Limb (tissue), 2 donors: ENCODE data around the gene SH2D7.

ENCODE experiments used
- DNase-seq, 2 donors: peaks; one replicate each; pipeline ENCODE4 v3.0.0-alpha.2; 2016; ENCODE audit errors: extremely low spot score in 2 of 2

Gene SH2D7

GRCh38 chr15:78077871-78078210 is 14.5 kb upstream of the SH2D7 start:
- no peak for DNase-seq

DNA sequence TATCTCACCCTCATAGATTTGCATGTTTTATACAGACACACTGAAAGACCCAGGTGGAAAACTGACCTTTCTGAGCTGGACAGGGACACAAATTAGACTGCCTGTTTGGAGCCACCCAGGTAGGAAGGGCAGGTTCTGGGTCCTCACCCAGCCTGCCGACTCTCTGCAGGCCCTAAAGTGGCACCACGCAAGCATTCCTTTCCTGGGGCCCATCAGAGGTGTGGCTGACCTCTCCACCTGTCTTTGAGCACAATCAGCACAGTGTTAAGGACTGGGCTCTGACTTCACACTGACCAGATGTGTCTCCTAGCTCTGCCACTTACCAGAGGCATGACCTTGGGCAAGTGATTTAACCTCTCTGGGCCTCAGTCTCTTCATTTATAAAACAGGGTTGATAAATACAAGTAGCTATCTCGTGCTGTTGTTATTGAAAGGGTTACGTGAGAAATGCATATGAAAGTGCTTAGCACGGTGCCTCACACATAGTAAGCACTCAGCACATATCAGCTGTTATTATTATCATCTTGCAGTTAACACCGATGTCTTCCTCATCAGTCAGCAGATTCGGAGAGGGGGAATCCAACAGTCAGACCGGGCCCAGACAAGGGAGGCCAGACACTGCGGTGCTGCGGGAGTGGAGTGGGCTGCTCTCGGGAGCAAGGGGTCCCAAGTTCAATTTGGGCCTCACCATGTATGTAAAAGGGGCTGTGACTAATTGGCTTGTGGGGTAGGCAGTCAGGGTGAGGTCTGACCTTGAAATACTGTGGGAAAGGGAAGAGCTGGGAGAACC is 12.9 kb upstream of the SH2D7 start:
- DNase-seq: no peak

- DNase-seq: no peak
These were observed 12.3 kb upstream of the SH2D7 start for GRCh38 chr15:78080088-78080460.

DNA sequence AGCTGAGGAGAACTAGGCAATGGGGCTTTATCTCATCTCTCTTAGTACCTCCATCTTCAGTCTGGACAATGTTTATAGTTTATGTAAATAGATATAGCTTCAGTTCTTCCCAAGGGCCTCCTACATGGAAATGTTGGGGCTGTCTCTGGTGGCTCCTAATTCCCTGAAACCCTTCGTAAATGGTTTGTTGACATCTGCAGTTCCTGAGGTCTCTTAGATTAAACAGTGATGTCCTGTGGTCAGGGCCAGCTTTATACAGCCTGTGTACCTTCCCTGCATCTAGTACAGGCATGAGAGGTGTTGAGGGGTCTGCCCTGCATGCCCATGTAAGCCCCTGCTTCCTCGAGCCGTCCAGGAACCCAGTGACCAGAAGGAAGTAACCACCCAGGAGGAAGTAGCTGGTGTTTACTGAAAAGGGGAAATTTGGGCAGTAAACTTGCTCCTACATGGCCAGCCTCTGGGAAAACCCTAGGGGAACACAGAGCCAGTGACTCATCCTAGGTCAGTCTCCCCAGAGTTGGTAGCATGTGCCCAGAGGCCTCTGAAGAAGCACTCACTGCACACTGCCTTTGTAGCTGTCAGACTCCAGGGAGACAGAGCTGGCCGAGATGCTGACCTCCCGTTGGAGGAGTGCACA is 10.1 kb upstream of the SH2D7 start:
- DNase-seq: no peak

DNA sequence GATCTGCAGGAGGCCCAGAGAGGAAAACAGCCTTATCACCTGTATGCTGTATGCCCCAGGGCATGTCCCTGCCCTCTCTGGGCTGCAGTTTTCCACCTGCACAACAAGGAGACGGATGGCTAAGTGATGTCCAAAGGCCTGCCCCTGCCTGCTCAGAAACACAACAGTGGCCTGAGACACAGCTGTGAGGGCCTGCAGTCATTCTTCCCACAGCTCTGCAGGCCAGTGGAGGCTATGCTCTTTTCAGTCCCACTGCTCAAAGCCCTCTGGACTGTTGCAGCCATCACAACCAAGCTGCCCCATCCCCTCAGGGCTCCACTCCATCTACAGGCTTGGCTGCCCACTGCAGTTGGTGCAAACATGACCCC is 9.6 kb upstream of the SH2D7 start:
- no peak for DNase-seq

GRCh38 chr15:78083186-78083585 is 9.2 kb upstream of the SH2D7 start:
- DNase-seq: no peak

DNA sequence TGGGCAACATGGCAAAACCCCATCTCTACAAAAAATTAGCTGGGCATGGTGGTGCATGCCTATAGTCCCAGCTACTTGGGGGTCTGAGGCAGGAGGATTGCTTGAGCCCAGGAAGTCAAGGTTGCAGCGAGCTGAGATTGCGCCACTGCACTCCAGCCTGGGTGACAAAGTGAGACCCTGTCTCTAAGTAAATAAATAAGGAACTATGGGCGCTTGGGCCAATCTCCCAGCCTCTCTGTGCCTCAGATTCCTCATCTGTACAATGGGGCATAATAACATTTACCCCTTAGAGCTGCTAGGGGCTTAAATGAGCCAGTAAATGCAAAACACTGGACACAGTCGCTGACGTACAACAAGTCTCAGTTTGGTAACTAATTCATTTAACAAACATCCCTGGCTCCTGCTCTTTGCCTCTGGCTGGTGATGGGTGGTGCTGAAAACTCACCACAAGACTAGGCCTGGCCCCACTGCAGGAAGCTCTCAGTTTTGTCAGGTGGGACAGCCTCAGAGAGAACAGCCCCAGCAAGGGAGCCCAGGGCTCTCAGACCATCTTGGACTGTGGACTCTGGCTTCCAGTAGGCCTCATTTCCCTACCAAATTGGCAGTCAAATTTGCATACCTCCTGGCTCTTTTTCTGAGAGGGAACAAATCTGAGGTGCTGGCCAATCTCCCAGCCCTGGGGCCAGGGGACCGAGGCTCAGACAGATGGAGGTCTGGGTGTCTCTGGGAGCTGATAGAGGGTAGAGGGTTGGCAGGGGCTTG is 8.5 kb upstream of the SH2D7 start:
- DNase-seq: no peak

DNA sequence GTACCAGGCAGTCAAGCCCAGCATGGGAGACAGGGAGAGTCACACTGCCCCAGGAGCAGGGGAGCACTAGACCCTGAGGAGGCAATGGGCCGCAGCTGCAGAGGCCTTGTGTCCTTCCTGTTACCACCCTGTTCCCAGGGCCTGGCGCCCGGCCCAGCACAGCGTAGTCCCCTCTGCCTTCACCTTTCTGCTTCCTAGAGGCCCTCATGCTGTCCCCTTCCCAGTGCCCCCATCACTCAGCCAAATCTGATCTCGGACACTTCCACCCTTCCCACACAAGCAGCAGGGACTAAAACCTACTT is 8.0 kb upstream of the SH2D7 start:
- DNase-seq: no peak

DNA sequence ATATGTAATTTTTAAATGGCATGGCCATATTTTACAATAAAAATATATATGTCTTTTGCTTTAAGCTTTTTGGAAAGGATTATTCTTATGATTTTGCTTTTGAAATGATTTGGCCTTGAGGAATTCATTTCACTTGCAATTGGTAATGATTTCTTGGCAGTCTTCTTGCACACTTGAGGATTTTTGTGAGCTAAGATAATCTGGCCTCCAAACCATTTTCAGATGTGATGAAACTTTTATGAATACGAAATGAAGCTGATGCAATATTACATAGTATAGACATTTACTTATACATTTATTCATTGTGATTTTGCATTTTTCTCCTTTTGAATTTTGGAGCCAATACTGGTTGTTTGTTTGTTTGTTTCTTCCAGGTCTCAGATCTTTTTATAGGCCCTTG is 6.4 kb upstream of the SH2D7 start:
- DNase-seq: no peak

- DNase-seq: no peak
These were observed 4.2 kb upstream of the SH2D7 start for GRCh38 chr15:78087951-78088772.

DNA sequence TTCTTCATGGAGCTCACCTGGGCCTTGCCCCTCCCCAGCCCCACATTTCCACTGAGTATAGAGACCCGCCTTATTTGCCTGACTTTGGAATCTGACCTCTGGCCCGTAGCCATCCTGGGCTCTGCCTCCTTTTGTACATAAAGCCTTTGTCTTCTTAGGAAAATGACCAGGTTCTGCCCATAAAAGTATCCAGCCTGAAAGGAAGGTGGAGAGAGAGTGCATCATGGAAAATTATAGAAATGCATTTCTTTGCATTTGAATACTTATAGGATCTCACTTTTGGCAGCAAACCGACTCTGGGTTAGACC is 3.6 kb upstream of the SH2D7 start:
- no peak for DNase-seq

DNA sequence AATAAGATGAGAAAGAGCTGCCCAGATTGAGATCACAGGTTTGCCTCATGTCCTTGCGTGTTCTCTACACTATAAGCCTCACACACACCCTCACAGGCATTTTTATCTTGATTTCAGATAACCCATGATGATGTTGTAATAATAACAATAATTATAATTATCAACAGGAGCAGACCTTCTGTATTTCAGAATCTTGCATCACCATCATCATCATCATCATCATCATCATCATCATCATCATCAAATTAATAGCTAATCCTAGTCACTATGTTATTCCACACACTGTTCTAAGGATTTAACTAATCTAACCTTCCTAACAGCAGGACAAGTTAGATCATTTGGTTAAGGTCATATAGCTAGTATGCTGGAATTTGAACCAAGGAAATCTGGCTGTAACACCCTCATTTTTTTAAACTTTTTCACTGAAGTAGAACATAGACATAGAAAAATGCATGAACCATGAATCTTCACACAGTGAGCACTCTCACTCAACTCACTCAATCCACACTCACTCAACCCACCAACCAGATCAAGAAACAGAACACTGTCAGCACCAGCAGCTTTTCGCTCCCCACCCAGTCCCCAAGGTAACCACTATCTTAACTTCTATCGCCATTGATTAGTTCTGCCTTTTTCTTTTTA is 1.8 kb upstream of the SH2D7 start:
- DNase-seq: no peak

DNA sequence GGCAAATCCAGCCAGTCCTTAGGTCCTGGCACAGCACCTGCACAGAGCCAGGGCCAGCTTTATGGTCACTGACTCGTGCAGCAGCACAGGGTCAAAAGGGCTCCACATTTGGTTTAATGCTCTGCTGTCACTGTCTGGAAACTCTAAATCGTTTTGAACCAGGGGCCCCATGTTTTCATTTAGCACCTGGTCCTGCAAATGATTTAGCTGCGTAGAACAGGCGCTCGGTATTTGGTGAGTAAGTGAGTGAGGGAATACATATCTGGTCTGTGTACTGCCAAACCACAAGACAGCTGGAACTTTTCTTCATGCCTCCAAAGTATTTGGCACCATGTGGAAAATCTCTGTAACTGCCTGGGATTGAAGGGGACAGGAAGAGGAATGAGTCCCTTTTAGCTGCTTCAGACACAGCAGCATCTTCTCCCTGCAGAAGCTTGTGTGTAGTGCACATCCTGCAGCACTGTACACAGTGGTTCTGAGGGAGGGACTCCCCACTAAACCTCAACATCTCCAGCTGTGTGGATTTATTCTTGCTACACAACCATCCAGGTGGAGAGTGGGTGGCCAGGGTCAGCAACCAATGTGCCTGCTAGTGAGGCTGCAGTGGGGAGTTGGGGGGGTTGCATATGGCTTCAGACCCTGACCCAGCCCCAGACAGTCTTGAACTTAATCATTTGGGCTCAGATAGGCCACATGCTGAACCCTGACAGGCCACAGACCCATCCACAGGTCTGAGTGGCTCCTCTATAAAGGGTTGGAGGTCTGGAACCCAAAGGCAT is 1.1 kb downstream of the SH2D7 start:
- peak in 1 of 2 donors; percentile 75 for DNase-seq

GRCh38 chr15:78097667-78098066 is 5.3 kb downstream of the SH2D7 start:
- no peak for DNase-seq

DNA sequence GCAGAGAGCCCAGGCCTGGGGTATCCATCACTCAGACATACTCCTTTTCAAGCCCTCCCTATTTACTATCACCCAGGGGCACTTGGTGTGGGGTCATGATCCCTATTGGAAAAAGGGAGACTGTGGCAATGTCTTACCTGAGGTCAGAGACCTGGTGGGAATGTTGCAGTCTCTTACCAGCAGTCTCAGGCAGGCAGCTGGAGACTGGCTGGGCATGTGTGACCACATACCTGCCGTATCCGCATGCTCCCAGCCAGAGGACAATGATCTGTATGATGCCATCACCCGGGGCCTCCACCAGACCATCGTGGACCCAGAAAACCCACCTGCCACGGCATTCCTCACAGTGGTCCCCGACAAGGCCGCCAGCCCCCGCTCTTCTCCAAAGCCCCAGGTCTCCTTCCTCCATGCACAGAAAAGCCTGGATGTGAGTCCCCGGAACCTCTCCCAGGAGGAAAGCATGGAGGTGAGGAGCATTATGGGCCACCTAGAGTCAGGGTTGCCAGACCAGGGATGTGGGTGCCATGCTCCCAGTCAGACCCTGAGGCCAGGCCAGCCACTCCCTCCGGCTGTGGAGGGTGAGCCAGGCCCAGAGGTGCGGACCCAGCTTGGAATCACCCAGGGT is 5.9 kb downstream of the SH2D7 start:
- peak in 1 of 2 donors; percentile 17 for DNase-seq

DNA sequence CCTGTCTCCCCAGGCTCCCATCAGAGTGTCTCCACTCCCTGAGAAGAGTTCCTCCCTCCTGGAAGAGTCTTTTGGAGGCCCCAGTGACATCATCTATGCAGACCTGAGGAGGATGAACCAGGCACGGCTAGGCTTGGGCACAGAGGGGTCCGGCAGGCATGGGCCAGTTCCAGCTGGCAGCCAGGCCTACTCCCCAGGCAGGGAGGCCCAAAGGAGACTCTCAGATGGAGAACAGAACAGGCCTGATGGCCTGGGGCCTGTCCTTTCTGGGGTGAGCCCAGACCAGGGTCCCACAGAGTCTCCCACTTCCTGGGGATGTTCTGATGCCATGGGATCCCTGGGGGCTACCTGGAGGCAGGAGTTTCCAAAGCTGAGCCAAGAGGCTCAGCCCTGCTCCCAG is 8.5 kb downstream of the SH2D7 start:
- DNase-seq: no peak

GRCh38 chr15:78101423-78102105 is 9.2 kb downstream of the SH2D7 start:
- DNase-seq: no peak

- DNase-seq: no peak
These were observed 9.8 kb downstream of the SH2D7 start for GRCh38 chr15:78102211-78102610.

- DNase-seq: no peak
These were observed 10.4 kb downstream of the SH2D7 start for GRCh38 chr15:78102741-78103140.
